ENCODE measurements around the gene USP11.

DNA sequence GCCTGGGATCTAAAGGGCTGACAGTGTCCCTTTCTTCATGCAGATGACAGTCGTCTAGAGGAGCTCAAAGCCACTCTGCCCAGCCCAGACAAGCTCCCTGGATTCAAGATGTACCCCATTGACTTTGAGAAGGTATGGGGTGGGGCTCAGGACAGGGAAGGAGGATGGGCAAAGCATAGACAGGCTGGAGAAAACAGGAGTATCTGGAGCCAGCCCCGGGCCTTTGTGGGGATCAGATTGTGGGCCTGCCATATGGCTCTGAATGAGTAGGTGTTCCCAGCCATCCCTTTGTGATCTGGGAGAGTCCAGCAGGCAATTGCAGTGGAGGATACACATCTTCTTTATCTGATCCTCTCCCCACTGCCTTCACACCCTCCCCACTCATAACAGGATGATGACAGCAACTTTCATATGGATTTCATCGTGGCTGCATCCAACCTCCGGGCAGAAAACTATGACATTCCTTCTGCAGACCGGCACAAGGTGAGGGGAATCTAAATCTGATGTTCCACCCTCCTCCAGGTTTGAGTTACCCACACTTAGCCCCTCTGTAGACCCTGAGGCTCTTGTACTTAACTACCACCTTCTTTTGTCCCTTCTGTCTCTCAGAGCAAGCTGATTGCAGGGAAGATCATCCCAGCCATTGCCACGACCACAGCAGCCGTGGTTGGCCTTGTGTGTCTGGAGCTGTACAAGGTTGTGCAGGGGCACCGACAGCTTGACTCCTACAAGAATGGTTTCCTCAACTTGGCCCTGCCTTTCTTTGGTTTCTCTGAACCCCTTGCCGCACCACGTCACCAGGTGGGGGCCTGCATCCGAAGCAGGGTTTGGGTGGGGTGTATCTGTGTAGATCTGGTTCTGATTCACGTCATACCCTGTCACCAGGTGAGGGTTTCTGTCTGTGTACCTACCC lies 20.2 kb upstream of the USP11 start:
- TF ChIP-seq, protein P1, sequence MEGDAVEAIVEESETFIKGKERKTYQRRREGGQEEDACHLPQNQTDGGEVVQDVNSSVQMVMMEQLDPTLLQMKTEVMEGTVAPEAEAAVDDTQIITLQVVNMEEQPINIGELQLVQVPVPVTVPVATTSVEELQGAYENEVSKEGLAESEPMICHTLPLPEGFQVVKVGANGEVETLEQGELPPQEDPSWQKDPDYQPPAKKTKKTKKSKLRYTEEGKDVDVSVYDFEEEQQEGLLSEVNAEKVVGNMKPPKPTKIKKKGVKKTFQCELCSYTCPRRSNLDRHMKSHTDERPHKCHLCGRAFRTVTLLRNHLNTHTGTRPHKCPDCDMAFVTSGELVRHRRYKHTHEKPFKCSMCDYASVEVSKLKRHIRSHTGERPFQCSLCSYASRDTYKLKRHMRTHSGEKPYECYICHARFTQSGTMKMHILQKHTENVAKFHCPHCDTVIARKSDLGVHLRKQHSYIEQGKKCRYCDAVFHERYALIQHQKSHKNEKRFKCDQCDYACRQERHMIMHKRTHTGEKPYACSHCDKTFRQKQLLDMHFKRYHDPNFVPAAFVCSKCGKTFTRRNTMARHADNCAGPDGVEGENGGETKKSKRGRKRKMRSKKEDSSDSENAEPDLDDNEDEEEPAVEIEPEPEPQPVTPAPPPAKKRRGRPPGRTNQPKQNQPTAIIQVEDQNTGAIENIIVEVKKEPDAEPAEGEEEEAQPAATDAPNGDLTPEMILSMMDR (optimal IDR thresholded peaks at IDR 0.05 in 1 of 3, IDR thresholded peaks at IDR 0.05 in 1 of 3, conservative IDR thresholded peaks at IDR 0.05 in 1 of 3; ENCODE audit: extremely low read depth in 1 of 3, insufficient read depth in 2 of 3, low read length in 3 of 3) = no peak
- TF ChIP-seq EZH2 (IDR thresholded peaks at IDR 0.05; ENCODE audit: low read length) = no peak
